ENCODE results near the gene ANXA5. TPM values are rescaled to one million over a fixed set of nuclear protein-coding genes. Genes with fewer than 3 reads are reported as not detected.

The ANXA5 gene
- total RNA-seq, 1 experiment from 2014 or later, result 231 TPM

DNA sequence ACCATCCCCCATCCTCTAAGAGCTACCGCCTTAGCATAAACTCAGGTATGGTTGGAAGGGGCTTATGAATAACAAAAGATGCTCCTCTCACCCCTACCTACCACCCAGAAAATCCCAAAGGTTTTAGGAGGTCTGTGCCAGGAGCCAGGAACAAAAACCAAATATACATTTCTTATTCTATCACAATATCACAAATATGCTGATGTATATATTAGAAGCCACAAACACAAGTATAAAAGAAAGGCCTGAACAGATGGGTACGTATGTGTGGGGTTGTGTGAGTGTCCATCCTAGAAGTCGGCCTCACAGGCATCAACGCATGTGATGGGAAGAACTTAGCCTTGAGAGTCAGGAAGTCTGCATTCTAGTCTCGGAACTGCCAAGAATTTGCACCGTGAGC lies 8.7 kb upstream of the ANXA5 start:
- Histone ChIP-seq H4K8ac (replicated peaks; ENCODE audit: insufficient read length, low read depth, low read length) (no peak overlapping the region), H3K14ac (ENCODE audit: insufficient read depth, low read length) (no peak overlapping the region), H3K27me3 (ENCODE audit: insufficient read depth, low read length) (no peaks in the 10 kb centered on the region), H4K20me1 (ENCODE audit: control insufficient read depth, insufficient read depth, insufficient read length) (no peaks in the 10 kb centered on the region), H4K91ac (ENCODE audit: insufficient read length, low read depth, low read length) (no peak overlapping the region), H4K5ac (ENCODE audit: insufficient read length, low read depth, low read length) (no peak overlapping the region), H2BK5ac (ENCODE audit: insufficient read length, low read length) (no peak overlapping the region), H2BK20ac (ENCODE audit: low read depth, low read length, poor library complexity, severe bottlenecking) (no peak overlapping the region), H3K56ac (ENCODE audit: insufficient read length, low read depth, low read length) (no peak overlapping the region), H3K79me1 (ENCODE audit: insufficient read depth, low read depth, low read length, poor library complexity, severe bottlenecking) (no peaks in the 10 kb centered on the region), H3K4ac (ENCODE audit: low read depth, low read length) (no peak overlapping the region), H2BK120ac (ENCODE audit: low read depth, low read length, poor library complexity, severe bottlenecking) (no peak overlapping the region), H3K9ac (ENCODE audit: extremely low read depth, insufficient read length, low read length) (no peak overlapping the region), H3K9me3 (ENCODE audit: control insufficient read depth, low read depth, low read length) (no peaks in the 10 kb centered on the region), H2AFZ (ENCODE audit: low read length) (no peak overlapping the region), H3K18ac (ENCODE audit: insufficient read length, low read depth, low read length) (no peak overlapping the region), H3K27ac (ENCODE audit: insufficient read length, low read depth, low read length) (no peak overlapping the region), H3K23me2 (ENCODE audit: insufficient read length, low read depth, low read length, poor library complexity, severe bottlenecking) (no peaks in the 10 kb centered on the region), H2AK5ac (ENCODE audit: insufficient read length, low read length) (no peak overlapping the region), H3T11ph (ENCODE audit: low read length) (no peak overlapping the region), H3K4me2 (ENCODE audit: insufficient read depth, insufficient read length, low read length) (no peak overlapping the region), H3K23ac (ENCODE audit: insufficient read length, low read depth, low read length) (no peak overlapping the region), H2BK15ac (ENCODE audit: low read depth, low read length) (no peak overlapping the region), H3K79me2 (ENCODE audit: insufficient read depth, low read length) (no peaks in the 10 kb centered on the region), H3K4me1 (ENCODE audit: insufficient read depth, low read length) (no peaks in the 10 kb centered on the region; the same call in 1 of the 2 replicates), H2BK12ac (ENCODE audit: insufficient read length, low read depth, low read length) (no peak overlapping the region)
- Mint-ChIP-seq H3K9me3 (peaks cover 4 to 5% of the 10 kb centered on the region in 2 experiments; a peak in 4 of 5 replicates), H3K4me3 (no peak overlapping the region), H3K27me3 (ENCODE audit: low read depth) (no peaks in the 10 kb centered on the region; the same call in 1 of the 2 replicates), H3K36me3 (ENCODE audit: insufficient read depth in 1 of 3, low read depth in 3 of 3) (peaks cover 0 to 8% (median 0%) of the 10 kb centered on the region in 3 experiments; a peak in 1 of 7 replicates), H3K27ac (no peak overlapping the region; a peak in 2 of 7 replicates), H3K4me1 (peaks cover 12 to 19% of the 10 kb centered on the region in 2 experiments)
- no peak for DNase-seq
- no CpG with 5 or more reads among the region's 6 CpGs for WGBS (ENCODE audit: extremely low coverage, insufficient read length, low lambda C conversion rate)
- TF ChIP-seq, protein P1, sequence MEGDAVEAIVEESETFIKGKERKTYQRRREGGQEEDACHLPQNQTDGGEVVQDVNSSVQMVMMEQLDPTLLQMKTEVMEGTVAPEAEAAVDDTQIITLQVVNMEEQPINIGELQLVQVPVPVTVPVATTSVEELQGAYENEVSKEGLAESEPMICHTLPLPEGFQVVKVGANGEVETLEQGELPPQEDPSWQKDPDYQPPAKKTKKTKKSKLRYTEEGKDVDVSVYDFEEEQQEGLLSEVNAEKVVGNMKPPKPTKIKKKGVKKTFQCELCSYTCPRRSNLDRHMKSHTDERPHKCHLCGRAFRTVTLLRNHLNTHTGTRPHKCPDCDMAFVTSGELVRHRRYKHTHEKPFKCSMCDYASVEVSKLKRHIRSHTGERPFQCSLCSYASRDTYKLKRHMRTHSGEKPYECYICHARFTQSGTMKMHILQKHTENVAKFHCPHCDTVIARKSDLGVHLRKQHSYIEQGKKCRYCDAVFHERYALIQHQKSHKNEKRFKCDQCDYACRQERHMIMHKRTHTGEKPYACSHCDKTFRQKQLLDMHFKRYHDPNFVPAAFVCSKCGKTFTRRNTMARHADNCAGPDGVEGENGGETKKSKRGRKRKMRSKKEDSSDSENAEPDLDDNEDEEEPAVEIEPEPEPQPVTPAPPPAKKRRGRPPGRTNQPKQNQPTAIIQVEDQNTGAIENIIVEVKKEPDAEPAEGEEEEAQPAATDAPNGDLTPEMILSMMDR (conservative IDR thresholded peaks at IDR 0.05), result no peak
